ENCODE measurements around the gene PLCB2. TPM values are rescaled to one million over a fixed set of nuclear protein-coding genes. Genes with fewer than 3 reads are reported as not detected.

The PLCB2 gene
- polyA plus RNA-seq, 1 donor from 2014 or later: 20.8 TPM

Other genes starting within 250 kb of the PLCB2 start
- gene BMF, start 199.1 kb downstream of the PLCB2 start, polyA plus RNA-seq: 5.8 TPM
- 0.55 TPM for gene BUB1B, start 146.9 kb downstream of the PLCB2 start, polyA plus RNA-seq
- not detected for gene PAK6, start 68.9 kb downstream of the PLCB2 start, polyA plus RNA-seq
- not detected for gene ANKRD63, start 24.9 kb downstream of the PLCB2 start, polyA plus RNA-seq
- gene INAFM2, start 15.8 kb upstream of the PLCB2 start, polyA plus RNA-seq: 1.3 TPM
- 0.11 TPM for gene CCDC9B, start 33.0 kb upstream of the PLCB2 start, polyA plus RNA-seq
- not detected for gene PHGR1, start 43.1 kb upstream of the PLCB2 start, polyA plus RNA-seq
- gene DISP2, start 50.3 kb upstream of the PLCB2 start, polyA plus RNA-seq: 0.19 TPM
- 4.6 TPM for gene KNSTRN, start 74.8 kb upstream of the PLCB2 start, polyA plus RNA-seq
- 55.5 TPM for gene IVD, start 97.9 kb upstream of the PLCB2 start, polyA plus RNA-seq
- gene BAHD1, start 133.0 kb upstream of the PLCB2 start, polyA plus RNA-seq: 2.3 TPM
- 1.8 TPM for gene CHST14, start 163.0 kb upstream of the PLCB2 start, polyA plus RNA-seq